Measurements from ENCODE around the gene COL4A6. TPM values are rescaled to one million over a fixed set of nuclear protein-coding genes. Genes with fewer than 3 reads are reported as not detected.

Gene COL4A6
- total and polyA plus RNA-seq, 2 donors (not counting 3 experiments of a cell fraction or from before 2014, with no cell fraction given): 0.49 to 0.62 TPM

DNA sequence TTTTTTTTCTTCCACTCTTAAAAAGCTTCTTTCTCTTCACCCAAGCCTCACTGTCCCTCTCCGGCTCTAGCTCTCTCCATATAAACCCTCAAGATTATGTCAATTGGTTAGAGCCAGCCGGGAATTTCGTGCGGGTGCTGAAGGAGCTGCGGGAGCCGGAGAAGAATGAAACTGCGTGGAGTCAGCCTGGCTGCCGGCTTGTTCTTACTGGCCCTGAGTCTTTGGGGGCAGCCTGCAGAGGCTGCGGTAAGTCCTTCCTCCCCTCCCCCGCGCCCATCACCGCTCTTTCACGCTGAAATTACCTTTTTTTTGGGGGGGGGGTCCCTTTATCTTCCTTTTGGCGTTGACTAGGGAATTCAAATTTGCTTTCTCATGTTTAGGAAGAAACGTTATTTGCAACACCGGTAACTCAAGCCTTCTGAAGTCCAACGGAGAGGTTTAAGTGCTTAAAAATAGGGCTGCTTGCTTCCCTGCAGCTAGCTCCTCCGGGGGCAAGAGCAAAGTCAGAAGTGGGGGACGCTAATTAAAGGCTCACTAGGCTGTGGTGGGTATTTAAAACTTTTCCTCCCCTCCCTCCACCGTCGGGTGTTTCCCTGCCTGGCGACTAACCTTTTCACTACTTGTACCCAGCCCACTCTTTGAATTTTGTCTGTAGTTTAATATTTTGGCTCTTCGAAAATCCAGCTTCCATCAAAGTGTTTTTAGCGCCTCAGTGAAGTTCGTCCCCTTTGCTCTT lies 1.9 kb upstream of the COL4A6 start:
- no peaks in the 10 kb centered on the region for H3K9me1 ChIP-seq (replicated peaks; ENCODE audit: control insufficient read depth, extremely low read depth, insufficient read depth, low read length)
- no peak for TF ChIP-seq EZH2 (IDR thresholded peaks at IDR 0.05; ENCODE audit: borderline replicate concordance, low read depth, low read length, severe bottlenecking)
- TF ChIP-seq POLR2A (IDR thresholded peaks at IDR 0.05; ENCODE audit: low read depth, low read length): no peak
- no peak for TF ChIP-seq GATA2 (IDR thresholded peaks at IDR 0.05; ENCODE audit: insufficient read depth, insufficient read length, low read depth, low read length)
- no peak for TF ChIP-seq CTCF (IDR thresholded peaks at IDR 0.05; ENCODE audit: extremely low read depth in 1 of 2, insufficient read depth in 1 of 2, low read depth in 1 of 2, low read length in 2 of 2)
- TF ChIP-seq FOS (IDR thresholded peaks at IDR 0.05; ENCODE audit: borderline replicate concordance, insufficient read depth, low read length): no peak
- no peak for TF ChIP-seq POLR2AphosphoS5 (IDR thresholded peaks at IDR 0.05; ENCODE audit: insufficient read depth, low read depth, low read length)
- no peak for TF ChIP-seq JUN (IDR thresholded peaks at IDR 0.05; ENCODE audit: borderline replicate concordance, insufficient read depth, insufficient read length, low read depth)
- TF ChIP-seq MYC (IDR thresholded peaks at IDR 0.05; ENCODE audit: low read depth, low read length): no peak
- TF ChIP-seq MAX (IDR thresholded peaks at IDR 0.05; ENCODE audit: insufficient read depth, insufficient read length): no peak
- peaks cover 7% of the 10 kb centered on the region for H3K79me2 ChIP-seq (ENCODE audit: control insufficient read depth, insufficient read depth, low read length)
- H3K27ac ChIP-seq (ENCODE audit: insufficient read depth, low read depth, low read length): peak overlapping the region; percentile 19
- peak overlapping the region; percentile 95 for H2AFZ ChIP-seq (ENCODE audit: low read depth, low read length)
- no peaks in the 10 kb centered on the region for H3K9me3 ChIP-seq (replicated peaks; ENCODE audit: control insufficient read depth, insufficient read depth, low read length)
- TSS peak; percentile 59 for BruUV-seq (replicated peaks)
- peak overlapping the region; percentile 97 for H3K4me2 ChIP-seq (ENCODE audit: insufficient read depth, low read length)
- peak; percentile 55 for DNase-seq (ENCODE audit: low read depth, low spot score)
- H3K4me1 ChIP-seq (ENCODE audit: control insufficient read depth, extremely low read depth, insufficient read depth, low read length): peaks cover 8% of the 10 kb centered on the region
- peaks cover 0 to 2% of the 10 kb centered on the region in 2 experiments for H3K27me3 ChIP-seq (ENCODE audit: control insufficient read depth in 2 of 2, insufficient read depth in 2 of 2, low read length in 2 of 2)
- dilution Hi-C loops (cut with MboI; ENCODE audit: extremely low pct_ligation_motif_present, low sequenced_read_pairs): no loop called here
- peak overlapping the region; percentile 61 for H3K9ac ChIP-seq (replicated peaks; ENCODE audit: extremely low read depth, insufficient read depth, low read length)
- intact Hi-C loops (cut with micrococcal nuclease): loop anchor here (2.0 kb wide), 1 partner anchor 41 kb away; no protein-coding TSS in a partner anchor
- peak; percentile 64 for FAIRE-seq
- no peaks in the 10 kb centered on the region for H4K20me1 ChIP-seq (replicated peaks; ENCODE audit: control insufficient read depth, extremely low read depth, insufficient read depth, low read length)
- CTCF ChIA-PET: interaction anchor here (3.8 kb wide), 1 partner anchor 215 kb away, joined by 15 read pairs; no protein-coding TSS in a partner anchor
- POLR2A ChIA-PET: no interaction called here
- no peaks in the 10 kb centered on the region for H3K36me3 ChIP-seq (ENCODE audit: control insufficient read depth in 2 of 2, extremely low read depth in 1 of 2, insufficient read depth in 2 of 2, low read length in 2 of 2)
- H3K4me3 ChIP-seq (replicated peaks in 1 of 3; ENCODE audit: insufficient read depth in 1 of 3, low read depth in 1 of 3, low read length in 3 of 3): peak overlapping the region; percentile 37 to 76 (median 66)

All from endothelial cell of umbilical vein (primary cell).